Ishikawa (cell line): ENCODE measurements around the gene EP400.

Source experiments
- CEBPB ChIP-seq: IDR thresholded peaks from 2 replicates; pipeline ENCODE4 v1.6.1; 2012
- EGR1 ChIP-seq: IDR thresholded peaks from 2 replicates; pipeline ENCODE4 v1.6.1; 2012
- EP300 ChIP-seq: IDR thresholded peaks from 2 replicates; pipeline ENCODE4 v1.6.1; 2012; ENCODE audit warnings: borderline replicate concordance
- FOXM1 ChIP-seq: IDR thresholded peaks from 2 replicates; pipeline ENCODE4 v1.6.1; 2012; ENCODE audit warnings: low read depth, borderline replicate concordance
- NFIC ChIP-seq: IDR thresholded peaks from 2 replicates; pipeline ENCODE4 v1.6.1; 2012
- TAF1 ChIP-seq: IDR thresholded peaks from 2 replicates; pipeline ENCODE4 v1.6.1; 2012; ENCODE audit warnings: low read depth, mild to moderate bottlenecking
- TF ChIP-seq, protein P1 (sequence below): IDR thresholded peaks from 2 replicates; pipeline ENCODE4 v1.6.1; 2012; ENCODE audit warnings: low read depth, mild to moderate bottlenecking
- TF ChIP-seq, protein P2 (sequence below): IDR thresholded peaks from 2 replicates; pipeline ENCODE4 v1.6.1; 2012

GRCh38 chr12:131917139-131917710 is 32.5 kb upstream of the EP400 start:
- TF ChIP-seq CEBPB, result no peak
- no peak for TF ChIP-seq FOXM1
- no peak for TF ChIP-seq EGR1
- TF ChIP-seq, protein P1, sequence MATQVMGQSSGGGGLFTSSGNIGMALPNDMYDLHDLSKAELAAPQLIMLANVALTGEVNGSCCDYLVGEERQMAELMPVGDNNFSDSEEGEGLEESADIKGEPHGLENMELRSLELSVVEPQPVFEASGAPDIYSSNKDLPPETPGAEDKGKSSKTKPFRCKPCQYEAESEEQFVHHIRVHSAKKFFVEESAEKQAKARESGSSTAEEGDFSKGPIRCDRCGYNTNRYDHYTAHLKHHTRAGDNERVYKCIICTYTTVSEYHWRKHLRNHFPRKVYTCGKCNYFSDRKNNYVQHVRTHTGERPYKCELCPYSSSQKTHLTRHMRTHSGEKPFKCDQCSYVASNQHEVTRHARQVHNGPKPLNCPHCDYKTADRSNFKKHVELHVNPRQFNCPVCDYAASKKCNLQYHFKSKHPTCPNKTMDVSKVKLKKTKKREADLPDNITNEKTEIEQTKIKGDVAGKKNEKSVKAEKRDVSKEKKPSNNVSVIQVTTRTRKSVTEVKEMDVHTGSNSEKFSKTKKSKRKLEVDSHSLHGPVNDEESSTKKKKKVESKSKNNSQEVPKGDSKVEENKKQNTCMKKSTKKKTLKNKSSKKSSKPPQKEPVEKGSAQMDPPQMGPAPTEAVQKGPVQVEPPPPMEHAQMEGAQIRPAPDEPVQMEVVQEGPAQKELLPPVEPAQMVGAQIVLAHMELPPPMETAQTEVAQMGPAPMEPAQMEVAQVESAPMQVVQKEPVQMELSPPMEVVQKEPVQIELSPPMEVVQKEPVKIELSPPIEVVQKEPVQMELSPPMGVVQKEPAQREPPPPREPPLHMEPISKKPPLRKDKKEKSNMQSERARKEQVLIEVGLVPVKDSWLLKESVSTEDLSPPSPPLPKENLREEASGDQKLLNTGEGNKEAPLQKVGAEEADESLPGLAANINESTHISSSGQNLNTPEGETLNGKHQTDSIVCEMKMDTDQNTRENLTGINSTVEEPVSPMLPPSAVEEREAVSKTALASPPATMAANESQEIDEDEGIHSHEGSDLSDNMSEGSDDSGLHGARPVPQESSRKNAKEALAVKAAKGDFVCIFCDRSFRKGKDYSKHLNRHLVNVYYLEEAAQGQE, result no peak
- no peak for TF ChIP-seq TAF1
- no peak for TF ChIP-seq EP300
- TF ChIP-seq NFIC, result no peak
- TF ChIP-seq, protein P2, sequence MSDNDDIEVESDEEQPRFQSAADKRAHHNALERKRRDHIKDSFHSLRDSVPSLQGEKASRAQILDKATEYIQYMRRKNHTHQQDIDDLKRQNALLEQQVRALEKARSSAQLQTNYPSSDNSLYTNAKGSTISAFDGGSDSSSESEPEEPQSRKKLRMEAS, result no peak
